Thyroid gland (tissue), 4 donors: ENCODE measurements around the gene SREBF1.

Source experiments
- POLR2A ChIP-seq, 2 donors: fragments of 450-650 bp; IDR thresholded peaks; one replicate each; pipeline ENCODE4 v1.6.1; 2017; ENCODE audit warnings: antibody characterized with exemption in 2 of 2, mild to moderate bottlenecking in 2 of 2, moderate library complexity in 1 of 2
- TF ChIP-seq, protein P1 (sequence below), 6 experiments: fragments of 200-600 bp in 3 of 6; fragments of 450-650 bp in 3 of 6; sonication (generic) in 3 of 6; IDR thresholded peaks; one replicate each; pipeline ENCODE4 v1.5.1; 2016 to 2019; ENCODE audit warnings: antibody characterized with exemption in 6 of 6, mild to moderate bottlenecking in 2 of 6, inconsistent platforms in 1 of 6, moderate library complexity in 1 of 6

DNA sequence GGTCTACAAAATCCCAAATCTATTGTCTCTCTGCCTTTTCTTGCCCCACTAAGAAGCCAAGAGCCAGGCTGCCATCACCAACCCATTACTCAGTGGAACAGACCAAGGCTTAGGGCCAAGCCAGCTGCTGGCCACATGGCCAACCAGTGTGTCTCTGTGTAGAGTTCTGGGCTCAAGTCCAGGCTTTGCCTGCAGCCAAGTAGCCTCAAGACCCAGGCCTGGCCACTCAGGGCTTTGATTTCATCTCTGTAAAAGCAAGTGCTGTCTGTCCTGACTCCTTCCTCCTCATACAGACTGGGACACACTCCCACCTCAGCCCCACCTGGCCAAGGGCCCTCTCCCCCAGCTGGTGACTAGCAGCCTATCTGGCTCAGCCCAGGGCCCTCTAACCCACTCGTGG is 14.6 kb downstream of the SREBF1 start:
- TF ChIP-seq, protein P1, sequence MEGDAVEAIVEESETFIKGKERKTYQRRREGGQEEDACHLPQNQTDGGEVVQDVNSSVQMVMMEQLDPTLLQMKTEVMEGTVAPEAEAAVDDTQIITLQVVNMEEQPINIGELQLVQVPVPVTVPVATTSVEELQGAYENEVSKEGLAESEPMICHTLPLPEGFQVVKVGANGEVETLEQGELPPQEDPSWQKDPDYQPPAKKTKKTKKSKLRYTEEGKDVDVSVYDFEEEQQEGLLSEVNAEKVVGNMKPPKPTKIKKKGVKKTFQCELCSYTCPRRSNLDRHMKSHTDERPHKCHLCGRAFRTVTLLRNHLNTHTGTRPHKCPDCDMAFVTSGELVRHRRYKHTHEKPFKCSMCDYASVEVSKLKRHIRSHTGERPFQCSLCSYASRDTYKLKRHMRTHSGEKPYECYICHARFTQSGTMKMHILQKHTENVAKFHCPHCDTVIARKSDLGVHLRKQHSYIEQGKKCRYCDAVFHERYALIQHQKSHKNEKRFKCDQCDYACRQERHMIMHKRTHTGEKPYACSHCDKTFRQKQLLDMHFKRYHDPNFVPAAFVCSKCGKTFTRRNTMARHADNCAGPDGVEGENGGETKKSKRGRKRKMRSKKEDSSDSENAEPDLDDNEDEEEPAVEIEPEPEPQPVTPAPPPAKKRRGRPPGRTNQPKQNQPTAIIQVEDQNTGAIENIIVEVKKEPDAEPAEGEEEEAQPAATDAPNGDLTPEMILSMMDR (IDR thresholded peaks at IDR 0.05), result no peak
- TF ChIP-seq POLR2A (IDR thresholded peaks at IDR 0.05), result peak in 1 of 2 donors; percentile 12
